K562 (cell line): ENCODE measurements around the gene MRGPRF. TPM values are rescaled to one million over a fixed set of nuclear protein-coding genes. Genes with fewer than 3 reads are reported as not detected.

Experiments used
- ATAC-seq: fragments of 200-7000 bp; cut with Tn5 transposase; 3 replicates; pipeline ENCODE4 v1.9.1; 2020; ENCODE audit warnings: moderate library complexity
- BruUV-seq: library from RNA; stranded (reverse); fragments of 400-500 nt; replicated peaks from 2 replicates; lab custom pipeline; 2021; lab: Mats Ljungman, UMichigan
- CTCF ChIA-PET: fragments of 300-600 bp; formaldehyde crosslinking; extraction: SDS; loops from one replicate; lab custom pipeline; 2021; ENCODE audit warnings: low intra/inter-chr PET ratio; lab: Yijun Ruan, JAX
- POLR2A ChIA-PET: fragments of 300-600, 350-650 bp; sonication (Branson Sonifier 250); formaldehyde crosslinking; extraction: SDS; loops from one replicate; lab custom pipeline; 2021; ENCODE audit warnings: antibody characterized with exemption, inconsistent platforms; lab: Yijun Ruan, JAX
- DNase-seq, 4 experiments: peaks; one replicate each; pipeline versions ENCODE4 v3.0.0 to v3.0.0-alpha.2; 2011 to 2018; ENCODE audit warnings: low spot score in 3 of 4, mixed read lengths in 3 of 4; ENCODE audit errors: extremely low read depth in 1 of 4
- FAIRE-seq: peaks from 2 replicates; lab custom pipeline; 2011; peaks lifted over from hg19 to GRCh38; lab: Jason Lieb, UNC
- H2AFZ ChIP-seq: 2 replicates; pipeline ENCODE4 v1.6.0; 2011; ENCODE audit warnings: low read depth, low read length, control low read depth, inconsistent platforms
- H3K27ac ChIP-seq: fragments of 200-600 bp; 3 replicates; pipeline ENCODE4 v1.8.0; 2011; ENCODE audit warnings: low read depth, mild to moderate bottlenecking, control low read depth, inconsistent platforms, low read length, moderate library complexity, mixed read lengths; ENCODE audit errors: extremely low read depth
- H3K27me3 ChIP-seq, 2 experiments: fragments of 300-600 bp in 1 of 2; 2 replicates in 1 of 2; 3 replicates in 1 of 2; pipeline versions ENCODE4 v1.6.0 to v1.8.0; 2011; ENCODE audit warnings: inconsistent platforms in 2 of 2, low read length in 2 of 2, mild to moderate bottlenecking in 1 of 2, mixed read lengths in 1 of 2, moderate library complexity in 1 of 2; ENCODE audit not compliant: control insufficient read depth in 2 of 2, insufficient read depth in 2 of 2
- H3K36me3 ChIP-seq: fragments of 300-600 bp; 3 replicates; pipeline ENCODE4 v1.8.0; 2011; ENCODE audit warnings: mild to moderate bottlenecking, low read length, inconsistent platforms; ENCODE audit not compliant: control insufficient read depth, insufficient read depth
- H3K4me1 ChIP-seq, 2 experiments: fragments of 200-600 bp in 1 of 2; replicated peaks in 1 of 2; 2 replicates in 1 of 2; 3 replicates in 1 of 2; pipeline versions ENCODE4 v1.5.1 to v1.8.0; 2011; ENCODE audit warnings: inconsistent platforms in 2 of 2, low read length in 2 of 2, mild to moderate bottlenecking in 1 of 2, mixed read lengths in 1 of 2, moderate library complexity in 1 of 2; ENCODE audit not compliant: control insufficient read depth in 2 of 2, insufficient read depth in 2 of 2
- H3K4me2 ChIP-seq: 2 replicates; pipeline ENCODE4 v1.6.1; 2011; ENCODE audit warnings: low read length, control low read depth, inconsistent platforms, mixed read lengths; ENCODE audit not compliant: insufficient read depth
- H3K4me3 ChIP-seq: fragments of 200-600 bp; sonication (generic), shearing (Covaris generic); 2 replicates; pipeline ENCODE4 v1.5.1; 2016; ENCODE audit warnings: control low read depth, inconsistent platforms
- H3K79me2 ChIP-seq: fragments of 200-600 bp; 3 replicates; pipeline ENCODE4 v1.8.0; 2011; ENCODE audit warnings: low read length, inconsistent platforms; ENCODE audit not compliant: control insufficient read depth, insufficient read depth
- H3K9ac ChIP-seq, 2 experiments: 2 replicates each; pipeline versions ENCODE4 v1.6.0 to v1.6.1; 2011; ENCODE audit warnings: low read depth in 2 of 2, low read length in 2 of 2, control low read depth in 1 of 2, inconsistent platforms in 1 of 2, mild to moderate bottlenecking in 1 of 2, mixed read lengths in 1 of 2; ENCODE audit not compliant: insufficient read depth in 1 of 2
- H3K9me1 ChIP-seq: one replicate; pipeline ENCODE4 v1.6.0; 2011; ENCODE audit warnings: inconsistent platforms, mild to moderate bottlenecking, low read length, moderate library complexity; ENCODE audit not compliant: control insufficient read depth, insufficient read depth
- H3K9me3 ChIP-seq: replicated peaks from 2 replicates; pipeline ENCODE4 v1.5.1; 2011; ENCODE audit warnings: low read depth, low read length, inconsistent platforms; ENCODE audit not compliant: control insufficient read depth, insufficient read depth
- H4K20me1 ChIP-seq: replicated peaks from 2 replicates; pipeline ENCODE4 v1.6.1; 2011; ENCODE audit warnings: low read length, inconsistent platforms, mixed read lengths; ENCODE audit not compliant: control insufficient read depth, insufficient read depth
- BCL6 ChIP-seq: fragments of 250-450 bp; sonication (Bioruptor Pico); IDR thresholded peaks from 2 replicates; pipeline ENCODE4 v1.4.0; 2020
- HNRNPK ChIP-seq: fragments of 200-400 bp; formaldehyde crosslinking; IDR thresholded peaks from one replicate; pipeline ENCODE4 v1.6.1; 2018; ENCODE audit warnings: mild to moderate bottlenecking, low read depth, low read length; ENCODE audit not compliant: poor library complexity, severe bottlenecking
- NCOA4 ChIP-seq: fragments of 450-650 bp; IDR thresholded peaks from 2 replicates; pipeline ENCODE4 v1.6.1; 2018; ENCODE audit warnings: mild to moderate bottlenecking; ENCODE audit not compliant: partially characterized antibody
- SIN3B ChIP-seq: fragments of 450-650 bp; IDR thresholded peaks from 2 replicates; pipeline ENCODE4 v1.6.1; 2017; ENCODE audit warnings: low read depth, mild to moderate bottlenecking, moderate library complexity
- ZNF778 ChIP-seq: fragments of 450-650 bp; formaldehyde crosslinking; IDR thresholded peaks from 2 replicates; pipeline ENCODE4 v1.4.0; 2020; ENCODE audit warnings: mild to moderate bottlenecking, moderate library complexity
- WGBS: fragments of 100-300 bp; shearing (Covaris generic); methylation state at CpG from one replicate; pipeline ENCODE4 v1.1.6; 2016; ENCODE audit warnings: low coverage, mixed read lengths; ENCODE audit not compliant: insufficient coverage; ENCODE audit errors: missing lambda C conversion rate; 5-methylcytosine and 5-hydroxymethylcytosine counted together
- in situ Hi-C: fragments of 300-500 bp; cut with MboI; formaldehyde crosslinking; loops from 4 replicates; pipeline ENCODE4 v1.15.0; 2018; ENCODE audit warnings: inconsistent platforms, mixed read lengths
- intact Hi-C: fragments of 100-400 bp; cut with micrococcal nuclease; formaldehyde crosslinking; loops from 2 replicates; pipeline ENCODE4 v1.14.2; 2022
- polyA plus RNA-seq, 8 experiments: library from polyadenylated mRNA; depleted of rRNA in 4 of 8; stranded (reverse) in 5 of 8; unstranded in 3 of 8; fragments of >200 nt; fragmentation: Nextera tagmentation in 2 of 8; fragmentation: Illumina TruSeq in 1 of 8; extraction: Ambion mirVana in 2 of 8; extraction: Trizol in 1 of 8; gene quantifications; 2 replicates each; pipeline versions ENCODE4 v1.2.1 to v1.2.3, GENCODE V29; 2011 to 2014; ENCODE audit warnings: inconsistent platforms in 1 of 8, missing spikeins in 1 of 8
- total RNA-seq, 7 experiments: library from RNA; depleted of rRNA in 6 of 7; stranded (reverse); fragments of >200 nt in 6 of 7; fragmentation: Illumina TruSeq in 2 of 7; extraction: Trizol in 2 of 7; gene quantifications; 2 replicates each; pipeline versions ENCODE4 v1.2.1 to v1.2.3, GENCODE V29; 2011 to 2021; ENCODE audit warnings: low replicate concordance in 1 of 7
- TF ChIP-seq, protein P1 (sequence below), 2 experiments: fragments of 450-650 bp; IDR thresholded peaks; 2 replicates each; pipeline ENCODE4 v1.6.1; 2016; ENCODE audit warnings: mild to moderate bottlenecking in 2 of 2, borderline replicate concordance in 1 of 2, low read depth in 1 of 2, moderate library complexity in 1 of 2

MRGPRF gene
- total and polyA plus RNA-seq, 9 of the 15 experiments (the other 6 are each of a cell fraction or from before 2014, with no cell fraction given) = not detected

DNA sequence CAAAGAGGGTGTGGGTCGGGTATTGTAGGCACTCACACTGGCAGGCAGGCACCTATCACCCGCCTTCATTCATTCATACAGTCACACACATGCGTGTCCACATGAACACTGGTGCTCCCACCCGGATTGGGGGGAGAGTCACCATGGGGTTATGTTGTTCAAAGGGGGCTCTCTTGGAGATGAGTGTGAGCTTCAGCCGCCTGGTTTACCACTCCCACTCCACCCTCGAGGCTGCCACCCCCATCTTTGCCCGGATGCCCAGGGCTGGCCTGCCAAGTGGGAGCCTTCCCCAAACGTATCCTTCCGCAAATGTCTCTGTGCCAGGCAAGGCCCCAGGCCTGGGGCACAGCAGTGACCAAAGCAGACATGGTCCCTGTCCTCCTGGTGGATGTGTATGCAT lies 54.8 kb downstream of the MRGPRF start:
- ATAC-seq (no peak), DNase-seq (no peak)
- intact Hi-C loops = no loop called here
- no peak overlapping the region for H3K27ac ChIP-seq
- no peaks in the 10 kb centered on the region; the same call in none of the 2 replicates for H4K20me1 ChIP-seq
- no peaks in the 10 kb centered on the region for H3K79me2 ChIP-seq
- CTCF ChIA-PET = no interaction called here
- H3K4me2 ChIP-seq = no peak overlapping the region
- H2AFZ ChIP-seq = no peak overlapping the region
- no peak overlapping the region for H3K9ac ChIP-seq
- H3K4me1 ChIP-seq = peaks cover 8 to 23% of the 10 kb centered on the region in 2 experiments; a peak in 4 of 5 replicates
- H3K36me3 ChIP-seq = no peaks in the 10 kb centered on the region
- in situ Hi-C loops = no loop called here
- BruUV-seq = no TSS peak
- no peaks in the 10 kb centered on the region for H3K9me3 ChIP-seq
- no peak for TF ChIP-seq HNRNPK
- TF ChIP-seq, all 486 proteins: peak for 0
- POLR2A ChIA-PET = interaction anchor here (0.7 kb wide), 1 partner anchor 17 kb away, joined by 3 read pairs; no protein-coding TSS in a partner anchor
- 6% methylated on average over 9 of the region's 9 CpGs for WGBS
- no peak overlapping the region for H3K4me3 ChIP-seq
- FAIRE-seq = no peak
- H3K27me3 ChIP-seq = peaks cover 19 to 51% of the 10 kb centered on the region in 2 experiments; a peak in 4 of 5 replicates
- H3K9me1 ChIP-seq = no peaks in the 10 kb centered on the region

DNA sequence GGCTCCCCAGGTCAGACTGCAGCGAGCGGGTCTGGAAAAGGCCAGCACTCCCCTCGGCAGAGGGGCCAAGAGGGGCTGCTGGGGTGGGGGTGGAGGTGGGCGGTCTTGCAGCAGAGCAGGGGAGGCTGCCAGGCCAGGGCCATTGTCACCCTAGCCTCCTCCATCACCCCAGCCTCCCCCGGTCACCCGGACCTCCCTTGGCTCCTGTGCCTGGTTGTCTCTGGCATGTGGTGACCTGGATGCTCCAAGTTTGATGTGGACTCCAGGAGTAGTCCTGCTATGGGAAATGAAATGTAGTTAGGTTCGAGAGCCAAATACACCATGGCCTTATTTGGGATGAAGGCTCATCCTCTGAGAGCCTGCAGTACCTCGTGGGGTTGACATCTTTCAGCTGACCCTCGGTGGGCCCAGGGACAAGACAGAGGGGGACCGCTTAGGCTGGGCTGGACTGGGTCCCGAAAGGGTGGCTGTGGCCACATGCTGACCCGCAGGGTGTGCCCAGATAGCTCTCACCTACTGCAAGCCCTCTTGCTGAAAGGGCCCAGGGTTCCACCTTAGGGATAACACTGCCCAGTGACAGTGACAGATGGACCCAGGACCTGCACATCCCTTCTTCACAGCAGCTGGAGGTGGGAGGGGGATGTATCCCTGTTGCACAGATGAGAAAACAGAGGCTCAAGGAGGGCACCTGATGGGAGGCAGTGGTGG lies 56.3 kb downstream of the MRGPRF start:
- no peaks in the 10 kb centered on the region for H3K79me2 ChIP-seq
- BruUV-seq = no TSS peak
- no peak for FAIRE-seq
- H3K4me1 ChIP-seq = peaks cover 8 to 23% of the 10 kb centered on the region in 2 experiments; a peak in 4 of 5 replicates
- H2AFZ ChIP-seq = no peak overlapping the region
- no peak for ATAC-seq
- H4K20me1 ChIP-seq = no peaks in the 10 kb centered on the region; the same call in none of the 2 replicates
- in situ Hi-C loops = no loop called here
- H3K4me2 ChIP-seq = no peak overlapping the region
- no peak overlapping the region for H3K4me3 ChIP-seq
- no peak for DNase-seq
- H3K27me3 ChIP-seq = peaks cover 19 to 44% of the 10 kb centered on the region in 2 experiments; a peak in 4 of 5 replicates
- no peak overlapping the region for H3K27ac ChIP-seq
- no peaks in the 10 kb centered on the region for H3K9me3 ChIP-seq
- no peaks in the 10 kb centered on the region for H3K9me1 ChIP-seq
- ChIA-PET CTCF (no interaction called here), POLR2A (interaction anchor here (0.6 kb wide), 1 partner anchor 292 kb away, joined by 3 read pairs; no protein-coding TSS in a partner anchor)
- intact Hi-C loops = no loop called here
- H3K9ac ChIP-seq = no peak overlapping the region
- 4% methylated on average over 8 of the region's 12 CpGs for WGBS
- no peaks in the 10 kb centered on the region for H3K36me3 ChIP-seq
- TF ChIP-seq NCOA4 = no peak
- TF ChIP-seq ZNF778 (CRISPR knock-in tag) = no peak
- TF ChIP-seq BCL6 = no peak
- no peak for TF ChIP-seq SIN3B
- TF ChIP-seq, protein P1, sequence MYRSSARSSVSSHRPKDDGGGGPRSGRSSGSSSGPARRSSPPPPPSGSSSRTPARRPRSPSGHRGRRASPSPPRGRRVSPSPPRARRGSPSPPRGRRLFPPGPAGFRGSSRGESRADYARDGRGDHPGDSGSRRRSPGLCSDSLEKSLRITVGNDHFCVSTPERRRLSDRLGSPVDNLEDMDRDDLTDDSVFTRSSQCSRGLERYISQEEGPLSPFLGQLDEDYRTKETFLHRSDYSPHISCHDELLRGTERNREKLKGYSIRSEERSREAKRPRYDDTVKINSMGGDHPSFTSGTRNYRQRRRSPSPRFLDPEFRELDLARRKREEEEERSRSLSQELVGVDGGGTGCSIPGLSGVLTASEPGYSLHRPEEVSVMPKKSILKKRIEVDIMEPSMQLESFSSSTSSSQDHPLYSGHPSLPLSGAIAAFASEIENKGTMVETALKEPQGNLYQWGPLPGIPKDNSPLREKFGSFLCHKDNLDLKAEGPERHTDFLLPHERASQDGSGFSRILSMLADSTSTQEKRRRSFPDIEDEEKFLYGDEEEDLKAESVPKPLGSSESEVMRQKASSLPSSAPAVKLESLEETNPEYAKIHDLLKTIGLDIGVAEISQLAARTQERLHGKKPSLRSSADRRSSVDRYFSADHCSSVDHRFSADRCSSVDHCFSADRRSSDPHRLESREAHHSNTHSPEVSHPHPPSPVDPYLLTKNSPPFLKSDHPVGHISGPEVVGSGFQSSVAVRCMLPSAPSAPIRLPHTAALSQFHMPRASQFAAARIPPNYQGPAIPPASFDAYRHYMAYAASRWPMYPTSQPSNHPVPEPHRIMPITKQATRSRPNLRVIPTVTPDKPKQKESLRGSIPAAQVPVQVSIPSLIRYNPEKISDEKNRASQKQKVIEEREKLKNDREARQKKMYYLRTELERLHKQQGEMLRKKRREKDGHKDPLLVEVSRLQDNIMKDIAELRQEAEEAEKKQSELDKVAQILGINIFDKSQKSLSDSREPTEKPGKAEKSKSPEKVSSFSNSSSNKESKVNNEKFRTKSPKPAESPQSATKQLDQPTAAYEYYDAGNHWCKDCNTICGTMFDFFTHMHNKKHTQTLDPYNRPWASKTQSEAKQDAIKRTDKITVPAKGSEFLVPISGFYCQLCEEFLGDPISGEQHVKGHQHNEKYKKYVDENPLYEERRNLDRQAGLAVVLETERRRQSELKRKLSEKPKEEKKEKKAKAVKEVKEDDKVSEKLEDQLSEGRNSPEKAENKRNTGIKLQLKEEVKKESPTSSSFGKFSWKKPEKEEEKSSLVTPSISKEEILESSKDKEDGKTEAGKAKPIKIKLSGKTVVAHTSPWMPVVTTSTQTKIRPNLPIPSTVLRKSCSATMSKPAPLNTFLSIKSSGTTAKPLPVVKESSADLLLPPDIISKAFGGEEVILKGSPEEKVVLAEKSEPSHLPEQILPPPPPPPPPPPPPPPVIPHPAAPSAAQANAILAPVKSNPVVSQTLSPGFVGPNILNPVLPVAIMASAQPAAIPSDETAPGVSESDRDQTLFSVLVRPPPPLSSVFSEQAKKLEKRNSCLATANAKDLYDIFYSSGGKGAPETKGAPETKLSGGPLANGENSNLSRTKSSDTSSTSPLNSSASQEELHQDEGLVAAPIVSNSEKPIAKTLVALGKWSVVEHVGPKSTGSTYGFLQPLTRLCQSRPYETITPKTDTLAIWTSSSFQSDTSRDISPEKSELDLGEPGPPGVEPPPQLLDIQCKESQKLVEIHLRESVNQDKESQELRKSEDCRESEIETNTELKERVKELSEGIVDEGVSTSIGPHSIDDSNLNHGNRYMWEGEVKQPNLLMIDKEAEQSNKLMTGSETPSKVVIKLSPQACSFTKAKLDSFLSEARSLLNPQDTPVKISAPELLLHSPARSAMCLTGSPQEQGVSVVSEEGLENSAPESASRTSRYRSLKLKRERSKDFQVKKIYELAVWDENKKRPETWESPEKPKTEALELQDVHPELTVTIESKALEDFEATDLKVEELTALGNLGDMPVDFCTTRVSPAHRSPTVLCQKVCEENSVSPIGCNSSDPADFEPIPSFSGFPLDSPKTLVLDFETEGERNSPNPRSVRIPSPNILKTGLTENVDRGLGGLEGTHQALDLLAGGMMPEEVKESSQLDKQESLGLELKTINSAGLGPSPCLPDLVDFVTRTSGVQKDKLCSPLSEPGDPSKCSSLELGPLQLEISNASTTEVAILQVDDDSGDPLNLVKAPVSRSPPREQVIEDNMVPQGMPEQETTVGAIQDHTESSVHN (IDR thresholded peaks at IDR 0.05; ENCODE audit: borderline replicate concordance in 1 of 2, low read depth in 1 of 2) = no peak
